Right lobe of liver (tissue), 4 donors: Measurements from ENCODE around the gene TNFRSF21.

Experiments
- POLR2A ChIP-seq: fragments of 450-650 bp; IDR thresholded peaks from one replicate; pipeline ENCODE4 v1.6.1; 2017; ENCODE audit warnings: antibody characterized with exemption, mild to moderate bottlenecking
- TF ChIP-seq, protein P1 (sequence below), 4 donors: fragments of 200-600 bp in 3 of 4; fragments of 450-650 bp in 1 of 4; IDR thresholded peaks; one replicate each; pipeline versions ENCODE4 v1.5.1 to v1.8.0; 2016 to 2022; ENCODE audit warnings: antibody characterized with exemption in 4 of 4, mild to moderate bottlenecking in 2 of 4
- donor health status: DM: no; HTN: no; CAD: no.
- donor health status: DM: no; HTN: no; CAD: no.
- donor health status: DM: no; HTN: yes; CAD: no.

DNA sequence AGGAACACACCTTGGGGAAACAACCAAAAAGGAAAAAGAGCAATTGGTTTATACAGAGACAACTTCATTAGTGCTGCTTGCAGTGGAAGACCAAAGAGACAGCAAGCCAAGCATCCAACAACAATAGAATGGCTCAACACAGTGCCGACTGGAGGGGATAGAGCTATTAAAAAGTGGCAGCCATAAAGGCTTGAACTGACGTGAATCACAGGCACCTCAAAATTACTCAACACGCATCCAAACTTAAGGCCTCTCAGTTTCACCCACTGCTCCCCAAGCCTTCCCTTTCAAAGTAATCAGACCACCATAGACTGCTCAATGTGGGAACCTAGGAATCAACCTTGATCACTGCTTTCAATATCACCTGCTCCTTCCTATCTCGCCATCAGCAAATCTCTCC lies 9.7 kb downstream of the TNFRSF21 start:
- TF ChIP-seq, protein P1, sequence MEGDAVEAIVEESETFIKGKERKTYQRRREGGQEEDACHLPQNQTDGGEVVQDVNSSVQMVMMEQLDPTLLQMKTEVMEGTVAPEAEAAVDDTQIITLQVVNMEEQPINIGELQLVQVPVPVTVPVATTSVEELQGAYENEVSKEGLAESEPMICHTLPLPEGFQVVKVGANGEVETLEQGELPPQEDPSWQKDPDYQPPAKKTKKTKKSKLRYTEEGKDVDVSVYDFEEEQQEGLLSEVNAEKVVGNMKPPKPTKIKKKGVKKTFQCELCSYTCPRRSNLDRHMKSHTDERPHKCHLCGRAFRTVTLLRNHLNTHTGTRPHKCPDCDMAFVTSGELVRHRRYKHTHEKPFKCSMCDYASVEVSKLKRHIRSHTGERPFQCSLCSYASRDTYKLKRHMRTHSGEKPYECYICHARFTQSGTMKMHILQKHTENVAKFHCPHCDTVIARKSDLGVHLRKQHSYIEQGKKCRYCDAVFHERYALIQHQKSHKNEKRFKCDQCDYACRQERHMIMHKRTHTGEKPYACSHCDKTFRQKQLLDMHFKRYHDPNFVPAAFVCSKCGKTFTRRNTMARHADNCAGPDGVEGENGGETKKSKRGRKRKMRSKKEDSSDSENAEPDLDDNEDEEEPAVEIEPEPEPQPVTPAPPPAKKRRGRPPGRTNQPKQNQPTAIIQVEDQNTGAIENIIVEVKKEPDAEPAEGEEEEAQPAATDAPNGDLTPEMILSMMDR (IDR thresholded peaks at IDR 0.05): no peak
- no peak for TF ChIP-seq POLR2A
